ENCODE results near the gene BCL7B.
"Not testable (repeated sequence)": the region's sequence is repeated elsewhere in the genome, so short reads cannot be mapped to it uniquely, and the experiment has no call there.

BCL7B gene

DNA sequence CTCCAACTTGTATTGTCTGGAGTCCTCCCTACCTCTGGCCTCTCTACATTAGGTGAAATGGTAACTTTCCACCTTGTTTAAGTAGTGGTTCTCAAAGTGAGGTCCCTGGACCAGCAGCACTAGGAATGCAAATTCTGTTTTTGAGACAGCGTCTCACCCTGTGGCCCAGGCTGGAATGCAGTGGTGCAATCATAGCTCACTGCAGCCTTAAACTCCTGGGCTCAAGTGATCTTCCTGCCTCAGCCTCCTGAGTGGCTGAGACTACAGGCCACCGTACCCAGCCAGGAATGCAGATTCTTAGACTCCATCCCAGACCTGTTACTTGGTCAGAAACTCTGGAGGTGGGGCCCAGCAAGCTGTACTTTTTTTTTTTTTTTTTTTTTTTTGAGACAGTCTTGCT, 27.7 kb upstream of the BCL7B start:
- H3K36me3 ChIP-seq (replicated peaks; ENCODE audit: low read depth, low read length): no peaks in the 10 kb centered on the region
- peaks cover 10% of the 10 kb centered on the region for H3K4me1 ChIP-seq (ENCODE audit: low read length)
- H3K4me2 ChIP-seq (ENCODE audit: low read length): no peak overlapping the region
- no peak overlapping the region for H2AFZ ChIP-seq (ENCODE audit: low read depth, low read length)
- H3K27me3 ChIP-seq (ENCODE audit: low read depth, low read length): no peaks in the 10 kb centered on the region
- no peaks in the 10 kb centered on the region for H4K20me1 ChIP-seq (ENCODE audit: insufficient read depth, low read length)
- H3K27ac ChIP-seq (ENCODE audit: low read length): no peak overlapping the region
- TF ChIP-seq, protein P1, sequence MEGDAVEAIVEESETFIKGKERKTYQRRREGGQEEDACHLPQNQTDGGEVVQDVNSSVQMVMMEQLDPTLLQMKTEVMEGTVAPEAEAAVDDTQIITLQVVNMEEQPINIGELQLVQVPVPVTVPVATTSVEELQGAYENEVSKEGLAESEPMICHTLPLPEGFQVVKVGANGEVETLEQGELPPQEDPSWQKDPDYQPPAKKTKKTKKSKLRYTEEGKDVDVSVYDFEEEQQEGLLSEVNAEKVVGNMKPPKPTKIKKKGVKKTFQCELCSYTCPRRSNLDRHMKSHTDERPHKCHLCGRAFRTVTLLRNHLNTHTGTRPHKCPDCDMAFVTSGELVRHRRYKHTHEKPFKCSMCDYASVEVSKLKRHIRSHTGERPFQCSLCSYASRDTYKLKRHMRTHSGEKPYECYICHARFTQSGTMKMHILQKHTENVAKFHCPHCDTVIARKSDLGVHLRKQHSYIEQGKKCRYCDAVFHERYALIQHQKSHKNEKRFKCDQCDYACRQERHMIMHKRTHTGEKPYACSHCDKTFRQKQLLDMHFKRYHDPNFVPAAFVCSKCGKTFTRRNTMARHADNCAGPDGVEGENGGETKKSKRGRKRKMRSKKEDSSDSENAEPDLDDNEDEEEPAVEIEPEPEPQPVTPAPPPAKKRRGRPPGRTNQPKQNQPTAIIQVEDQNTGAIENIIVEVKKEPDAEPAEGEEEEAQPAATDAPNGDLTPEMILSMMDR (IDR thresholded peaks at IDR 0.05; ENCODE audit: low read depth, low read length): no peak
- TF ChIP-seq EZH2phosphoT487 (IDR thresholded peaks at IDR 0.05; ENCODE audit: low read depth): no peak
- H3K9me3 ChIP-seq (ENCODE audit: insufficient read depth, low read length): no peaks in the 10 kb centered on the region
- no peaks in the 10 kb centered on the region for H3K79me2 ChIP-seq (ENCODE audit: low read length)
- H3K4me3 ChIP-seq (ENCODE audit: low read length): no peak overlapping the region
- no peak overlapping the region for H3K9ac ChIP-seq (ENCODE audit: low read length)

DNA sequence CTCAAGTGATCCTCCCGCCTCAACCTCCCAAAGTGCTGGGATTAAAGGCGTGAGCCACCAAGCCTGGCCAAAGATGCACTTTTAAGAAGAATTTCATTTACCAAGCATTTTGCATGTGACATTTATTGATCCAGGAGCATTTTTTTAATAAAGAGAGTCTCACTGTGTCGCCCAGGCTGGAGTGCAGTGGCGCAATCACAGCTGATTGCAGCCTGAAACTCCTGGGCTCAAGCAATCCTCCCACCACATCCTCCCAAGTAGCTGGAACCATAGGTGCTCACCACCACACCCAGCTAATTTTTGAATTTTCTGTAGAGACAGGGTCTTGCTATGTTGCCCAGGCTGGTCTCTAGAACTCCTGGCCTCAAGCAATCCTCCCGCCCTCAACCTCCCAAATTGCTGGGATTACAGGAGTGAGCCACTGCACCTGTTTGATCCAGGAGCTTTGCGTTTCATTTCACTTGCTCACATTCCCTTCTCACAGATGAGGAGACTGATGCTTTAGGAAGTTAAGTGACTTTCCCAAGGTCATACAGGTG, 25.2 kb upstream of the BCL7B start:
- H3K4me3 ChIP-seq (ENCODE audit: low read length): no peak overlapping the region

DNA sequence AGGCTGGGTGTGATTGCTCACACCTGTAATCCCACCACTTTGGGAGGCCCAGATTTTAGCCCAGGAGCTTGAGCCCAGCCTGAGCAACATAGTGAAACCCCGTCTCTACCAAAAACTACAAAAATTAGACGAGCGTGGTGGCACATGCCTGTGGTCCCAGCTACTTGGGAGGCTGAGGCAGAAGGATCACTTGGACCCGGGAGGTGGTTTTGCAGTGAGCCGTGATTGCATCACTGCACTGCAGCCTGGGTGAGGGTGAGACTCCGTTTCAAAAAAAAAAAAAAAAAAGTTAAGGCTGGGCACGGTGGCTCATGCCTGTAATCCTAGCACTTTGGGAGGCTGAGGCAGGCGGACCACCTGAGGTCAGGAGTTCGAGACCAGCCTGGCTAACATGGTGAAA, 23.5 kb upstream of the BCL7B start:
- H3K4me1 ChIP-seq (ENCODE audit: low read length): peaks cover 20% of the 10 kb centered on the region

More for the DNA sequence above, 25.2 kb upstream of the BCL7B start:
- Histone ChIP-seq H3K79me2 (ENCODE audit: low read length) (peaks cover 7% of the 10 kb centered on the region), H3K9me3 (ENCODE audit: insufficient read depth, low read length) (no peaks in the 10 kb centered on the region), H4K20me1 (ENCODE audit: insufficient read depth, low read length) (no peaks in the 10 kb centered on the region), H3K4me1 (ENCODE audit: low read length) (peaks cover 12% of the 10 kb centered on the region), H3K9ac (ENCODE audit: low read length) (no peak overlapping the region), H2AFZ (ENCODE audit: low read depth, low read length) (no peak overlapping the region), H3K36me3 (replicated peaks; ENCODE audit: low read depth, low read length) (no peaks in the 10 kb centered on the region), H3K27ac (ENCODE audit: low read length) (no peak overlapping the region), H3K4me2 (ENCODE audit: low read length) (no peak overlapping the region), H3K27me3 (ENCODE audit: low read depth, low read length) (no peaks in the 10 kb centered on the region)
- no peak for TF ChIP-seq EZH2phosphoT487 (IDR thresholded peaks at IDR 0.05; ENCODE audit: low read depth)
- TF ChIP-seq, protein P1 (IDR thresholded peaks at IDR 0.05; ENCODE audit: low read depth, low read length): no peak

DNA sequence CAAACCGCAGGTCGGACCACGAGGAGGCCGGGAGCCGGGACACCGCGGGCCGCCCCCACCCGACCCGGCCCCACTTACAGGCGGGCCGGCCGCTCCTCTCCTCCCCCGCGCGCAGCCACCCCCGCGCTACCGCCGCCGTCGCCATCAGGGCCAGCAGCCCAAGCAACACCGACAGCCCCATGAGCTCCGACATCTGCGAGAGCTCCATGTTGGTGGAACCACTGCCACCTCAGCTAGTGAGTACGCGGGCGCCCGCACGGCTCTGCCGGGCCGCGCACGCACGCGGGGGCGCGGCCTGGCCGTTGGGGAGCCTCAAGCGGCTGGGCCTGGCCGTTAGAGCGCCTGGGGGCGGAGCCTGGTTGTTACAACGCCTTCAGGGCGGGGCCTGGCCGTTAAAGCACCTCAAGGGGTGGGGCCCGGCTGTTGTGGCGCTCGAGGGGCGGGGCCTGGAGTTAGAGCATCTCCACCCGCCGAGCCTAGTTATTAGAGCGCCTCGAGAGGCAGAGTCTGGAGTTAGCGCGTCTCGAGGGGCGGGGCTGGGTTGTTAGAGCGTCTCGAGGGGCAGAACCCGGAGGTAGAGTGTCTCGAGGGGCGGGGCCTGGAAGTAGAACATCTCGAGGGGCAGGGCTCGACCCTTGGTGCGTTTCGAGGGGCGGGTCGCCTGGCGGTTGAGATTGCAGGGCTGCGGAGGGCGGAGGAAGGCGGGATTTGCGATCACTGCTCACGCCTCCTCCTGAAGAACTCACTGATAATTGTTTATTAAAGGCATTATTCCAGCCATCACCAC, 21.0 kb upstream of the BCL7B start, which contains the start of gene TBL2:
TSS of gene TBL2 (minus strand) at position 238 of the 787 bp plus-strand sequence. CDS start at position 208, 30 bp downstream.
- Histone ChIP-seq H3K27ac (ENCODE audit: low read length) (peak within 1 kb of the TSS; percentile 73), H3K36me3 (replicated peaks; ENCODE audit: low read depth, low read length) (peaks cover 16% of the 10 kb centered on the region), H2AFZ (ENCODE audit: low read depth, low read length) (peak within 1 kb of the TSS; percentile 90), H3K4me1 (ENCODE audit: low read length) (peaks cover 20% of the 10 kb centered on the region), H4K20me1 (ENCODE audit: insufficient read depth, low read length) (peaks cover 15% of the 10 kb centered on the region; the same call in 1 of the 2 replicates), H3K4me3 (ENCODE audit: low read length) (peak within 1 kb of the TSS; percentile 86), H3K79me2 (ENCODE audit: low read length) (peaks cover 40% of the 10 kb centered on the region), H3K4me2 (ENCODE audit: low read length) (peak within 1 kb of the TSS; percentile 94), H3K27me3 (ENCODE audit: low read depth, low read length) (no peaks in the 10 kb centered on the region), H3K9ac (ENCODE audit: low read length) (peak within 1 kb of the TSS; percentile 88), H3K9me3 (ENCODE audit: insufficient read depth, low read length) (no peaks in the 10 kb centered on the region)
- no peak for TF ChIP-seq EZH2phosphoT487 (IDR thresholded peaks at IDR 0.05; ENCODE audit: low read depth)
- TF ChIP-seq, protein P1 (IDR thresholded peaks at IDR 0.05; ENCODE audit: low read depth, low read length): peak; percentile 10; the same call in 1 of the 2 replicates

More for the DNA sequence above, 23.5 kb upstream of the BCL7B start:
- not testable (repeated sequence) for H3K4me2 ChIP-seq (ENCODE audit: low read length); H3K27me3 ChIP-seq (ENCODE audit: low read depth, low read length); H2AFZ ChIP-seq (ENCODE audit: low read depth, low read length); H3K27ac ChIP-seq (ENCODE audit: low read length); H3K9me3 ChIP-seq (ENCODE audit: insufficient read depth, low read length); H4K20me1 ChIP-seq (ENCODE audit: insufficient read depth, low read length); H3K36me3 ChIP-seq (replicated peaks; ENCODE audit: low read depth, low read length); H3K4me3 ChIP-seq (ENCODE audit: low read length); H3K9ac ChIP-seq (ENCODE audit: low read length)
- peaks cover 24% of the 10 kb centered on the region for H3K79me2 ChIP-seq (ENCODE audit: low read length)

Measured in OCI-LY3 (cell line).